ENCODE results near the gene FGF22.

FGF22 gene

GRCh38 chr19:621819-622218 lies 17.9 kb upstream of the FGF22 start:
- no peak overlapping the region for H2AFZ ChIP-seq
- H3K4me2 ChIP-seq (ENCODE audit: low read length), result no peak overlapping the region
- H3K9ac ChIP-seq, result no peak overlapping the region
- no peaks in the 10 kb centered on the region for H3K9me3 ChIP-seq (ENCODE audit: control insufficient read depth, low read length)
- H3K4me1 ChIP-seq, result no peaks in the 10 kb centered on the region
- H3K27ac ChIP-seq, result no peak overlapping the region
- TF ChIP-seq CTCF (IDR thresholded peaks at IDR 0.05), result no peak
- H3K36me3 ChIP-seq (ENCODE audit: control insufficient read depth, insufficient read depth, low read length), result no peaks in the 10 kb centered on the region
- no peak overlapping the region for H3K4me3 ChIP-seq (ENCODE audit: low read depth, low read length)
- no peaks in the 10 kb centered on the region for H3K27me3 ChIP-seq (ENCODE audit: control insufficient read depth, insufficient read depth, low read length)
- H3K79me2 ChIP-seq, result no peaks in the 10 kb centered on the region

GRCh38 chr19:622666-623065 lies 17.0 kb upstream of the FGF22 start:
- TF ChIP-seq CTCF (IDR thresholded peaks at IDR 0.05), result no peak
- no peak overlapping the region for H3K4me2 ChIP-seq (ENCODE audit: low read length)
- H3K4me3 ChIP-seq (ENCODE audit: low read depth, low read length), result no peak overlapping the region
- H3K27ac ChIP-seq, result no peak overlapping the region
- no peaks in the 10 kb centered on the region for H3K36me3 ChIP-seq (ENCODE audit: control insufficient read depth, insufficient read depth, low read length)
- H2AFZ ChIP-seq, result no peak overlapping the region
- H3K9ac ChIP-seq, result no peak overlapping the region
- no peaks in the 10 kb centered on the region for H3K27me3 ChIP-seq (ENCODE audit: control insufficient read depth, insufficient read depth, low read length)
- H3K9me3 ChIP-seq (ENCODE audit: control insufficient read depth, low read length), result no peaks in the 10 kb centered on the region
- H3K4me1 ChIP-seq, result no peaks in the 10 kb centered on the region
- no peaks in the 10 kb centered on the region for H3K79me2 ChIP-seq

- Histone ChIP-seq H3K9me3 (ENCODE audit: control insufficient read depth, low read length) (no peaks in the 10 kb centered on the region), H2AFZ (no peak overlapping the region), H3K4me1 (no peaks in the 10 kb centered on the region), H3K4me2 (ENCODE audit: low read length) (no peak overlapping the region), H3K4me3 (ENCODE audit: low read depth, low read length) (no peak overlapping the region), H3K27me3 (ENCODE audit: control insufficient read depth, insufficient read depth, low read length) (no peaks in the 10 kb centered on the region), H3K9ac (no peak overlapping the region), H3K27ac (no peak overlapping the region), H3K79me2 (no peaks in the 10 kb centered on the region), H3K36me3 (ENCODE audit: control insufficient read depth, insufficient read depth, low read length) (no peaks in the 10 kb centered on the region)
- TF ChIP-seq CTCF (IDR thresholded peaks at IDR 0.05), result no peak
Measured at GRCh38 chr19:623175-623916, 16.3 kb upstream of the FGF22 start.

- peaks cover 2% of the 10 kb centered on the region for H3K79me2 ChIP-seq
- H3K36me3 ChIP-seq (ENCODE audit: control insufficient read depth, insufficient read depth, low read length), result no peaks in the 10 kb centered on the region
Measured at GRCh38 chr19:623974-624373, 15.7 kb upstream of the FGF22 start.

More at GRCh38 chr19:623974-624373, 15.7 kb upstream of the FGF22 start:
- Histone ChIP-seq H3K9me3 (ENCODE audit: control insufficient read depth, low read length) (no peaks in the 10 kb centered on the region), H3K9ac (no peak overlapping the region), H3K27ac (no peak overlapping the region), H3K27me3 (ENCODE audit: control insufficient read depth, insufficient read depth, low read length) (no peaks in the 10 kb centered on the region), H3K4me3 (ENCODE audit: low read depth, low read length) (no peak overlapping the region), H2AFZ (no peak overlapping the region), H3K4me2 (ENCODE audit: low read length) (no peak overlapping the region), H3K4me1 (no peaks in the 10 kb centered on the region)
- no peak for TF ChIP-seq CTCF (IDR thresholded peaks at IDR 0.05)

All from parathyroid adenoma (tissue), 2 donors.